Effector memory CD8-positive, alpha-beta T cell (primary cell): ENCODE results near the gene SLC39A13.

ENCODE experiments used
- ATAC-seq: fragments of 150-1000 bp; cut with Tn5 transposase; replicated peaks from 2 replicates; pipeline ENCODE4 v1.10.0; 2021; ENCODE audit warnings: mild to moderate bottlenecking, moderate library complexity
- DNase-seq, 3 experiments: peaks; one replicate each; pipeline ENCODE4 v3.0.0; 2021
- H3K27ac Mint-ChIP-seq, 2 donors: one replicate each; pipeline ENCODE4 v1.8.0; 2022; ENCODE audit warnings: mild to moderate bottlenecking in 2 of 2, mixed read lengths in 2 of 2, moderate library complexity in 2 of 2
- H3K27me3 Mint-ChIP-seq, 2 donors: one replicate each; pipeline ENCODE4 v1.8.0; 2022; ENCODE audit warnings: mixed read lengths in 2 of 2
- H3K36me3 Mint-ChIP-seq: one replicate; pipeline ENCODE4 v1.8.0; 2022; ENCODE audit warnings: mild to moderate bottlenecking, moderate library complexity, mixed read lengths; ENCODE audit not compliant: insufficient read depth
- H3K4me1 Mint-ChIP-seq, 2 donors: one replicate each; pipeline ENCODE4 v1.8.0; 2022; ENCODE audit warnings: low read depth in 2 of 2, mixed read lengths in 2 of 2
- H3K4me3 Mint-ChIP-seq, 2 donors: one replicate each; pipeline ENCODE4 v1.8.0; 2022; ENCODE audit warnings: mild to moderate bottlenecking in 2 of 2, mixed read lengths in 2 of 2, moderate library complexity in 2 of 2
- H3K9me3 Mint-ChIP-seq, 2 donors: one replicate each; pipeline ENCODE4 v1.8.0; 2022; ENCODE audit warnings: mixed read lengths in 2 of 2
- total RNA-seq, 9 experiments: gene quantifications; one replicate each; lab custom pipeline; 2026; lab: John Stamatoyannopoulos, UW

The SLC39A13 gene
- total RNA-seq, result 19.5 to 53.2 (median 26.8) reads per million in 9 experiments

GRCh38 chr11:47407746-47408590 is at the start of gene SLC39A13:
TSS of gene SLC39A13 (plus strand) at chr11:47408590. CDS start at chr11:47410095, 1,505 bp downstream.
- peaks cover 22 to 25% of the 10 kb centered on the region in 2 donors for H3K4me1 Mint-ChIP-seq
- H3K27me3 Mint-ChIP-seq, result no peaks in the 10 kb centered on the region
- DNase-seq (peak; percentile 90 to 93 (median 92)), ATAC-seq (peak; percentile 84)
- peak within 1 kb of the TSS; percentile 87 to 94 for H3K27ac Mint-ChIP-seq
- peaks cover 13% of the 10 kb centered on the region for H3K36me3 Mint-ChIP-seq
- no peaks in the 10 kb centered on the region for H3K9me3 Mint-ChIP-seq
- H3K4me3 Mint-ChIP-seq, result peak within 1 kb of the TSS; percentile 97 to 98

DNA sequence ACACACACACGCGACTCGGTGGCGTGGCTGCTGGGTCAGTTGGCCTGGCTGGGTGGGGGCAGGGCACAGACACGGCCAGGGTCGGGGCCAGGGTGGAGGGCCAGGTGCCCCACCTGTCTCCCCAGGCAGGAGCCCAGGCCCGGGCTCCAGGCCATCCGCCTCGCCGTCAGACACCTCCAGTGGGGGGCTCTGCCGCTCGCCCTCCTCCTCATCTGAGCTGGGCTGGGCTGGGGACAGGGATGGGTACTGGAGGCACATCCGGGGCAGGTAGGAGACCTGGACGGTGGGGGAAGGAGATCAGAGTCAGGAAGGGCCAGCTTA is 49.7 kb upstream of the SLC39A13 start:
- H3K36me3 Mint-ChIP-seq, result no peaks in the 10 kb centered on the region
- peaks cover 0 to 3% of the 10 kb centered on the region in 2 donors for H3K4me1 Mint-ChIP-seq
- no peak for ATAC-seq
- no peak overlapping the region for H3K27ac Mint-ChIP-seq
- no peak for DNase-seq
- H3K9me3 Mint-ChIP-seq, result no peaks in the 10 kb centered on the region
- H3K27me3 Mint-ChIP-seq, result no peaks in the 10 kb centered on the region
- H3K4me3 Mint-ChIP-seq, result no peak overlapping the region

GRCh38 chr11:47359162-47359561 is 49.2 kb upstream of the SLC39A13 start:
- Mint-ChIP-seq H3K4me3 (no peak overlapping the region), H3K27me3 (peaks cover 0 to 2% of the 10 kb centered on the region in 2 donors), H3K36me3 (no peaks in the 10 kb centered on the region), H3K9me3 (no peaks in the 10 kb centered on the region), H3K27ac (no peak overlapping the region), H3K4me1 (peaks cover 0 to 3% of the 10 kb centered on the region in 2 donors)
- ATAC-seq, result no peak
- DNase-seq, result no peak

DNA sequence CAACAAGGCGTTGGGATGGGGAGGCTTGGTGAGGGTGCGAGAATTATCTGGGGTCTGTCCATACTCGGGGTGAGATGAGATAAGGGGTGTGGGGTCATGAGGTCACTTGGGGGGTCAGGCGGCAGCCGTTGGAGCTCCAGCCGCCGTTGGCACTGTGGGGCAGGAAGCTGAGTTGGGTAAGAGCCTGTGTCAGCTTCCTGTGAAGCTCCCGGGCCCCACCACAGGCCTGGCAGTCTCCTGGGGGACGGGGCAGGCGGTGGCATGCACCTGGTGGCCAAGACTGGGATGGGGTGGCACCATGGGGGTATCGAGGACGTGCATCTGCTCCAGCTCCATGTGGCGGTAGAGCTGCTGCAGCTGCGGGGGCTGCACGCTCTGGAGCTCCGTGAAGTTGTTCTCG is 48.8 kb upstream of the SLC39A13 start:
- H3K4me1 Mint-ChIP-seq, result peaks cover 0 to 3% of the 10 kb centered on the region in 2 donors
- DNase-seq (no peak), ATAC-seq (peak; percentile 40)
- H3K36me3 Mint-ChIP-seq, result no peaks in the 10 kb centered on the region
- H3K4me3 Mint-ChIP-seq, result no peak overlapping the region
- no peaks in the 10 kb centered on the region for H3K9me3 Mint-ChIP-seq
- H3K27me3 Mint-ChIP-seq, result peaks cover 0 to 6% of the 10 kb centered on the region in 2 donors
- no peak overlapping the region for H3K27ac Mint-ChIP-seq

GRCh38 chr11:47360341-47360740 is 48.0 kb upstream of the SLC39A13 start:
- Mint-ChIP-seq H3K4me1 (peaks cover 0 to 3% of the 10 kb centered on the region in 2 donors), H3K9me3 (no peaks in the 10 kb centered on the region)

DNA sequence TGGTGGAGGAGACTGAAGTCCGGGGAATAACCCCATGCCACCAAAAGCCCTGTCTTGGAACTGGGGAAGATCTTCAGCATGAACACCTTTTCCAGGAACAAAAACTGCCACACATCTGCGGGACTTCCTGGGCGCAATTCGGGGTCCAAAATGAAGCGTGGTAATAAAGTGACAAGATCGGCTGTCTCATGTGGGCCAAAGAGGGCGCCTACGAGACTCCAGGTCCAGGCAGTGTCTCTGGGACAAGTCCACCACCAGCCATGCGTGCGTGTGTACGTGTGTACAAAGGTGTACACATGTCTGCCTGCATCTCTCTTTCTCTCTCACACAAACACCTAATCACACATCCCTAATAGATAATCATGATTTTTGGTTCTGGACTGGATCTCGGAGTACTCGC is 47.0 kb upstream of the SLC39A13 start:
- no peak overlapping the region for H3K27ac Mint-ChIP-seq

More at GRCh38 chr11:47360341-47360740, 48.0 kb upstream of the SLC39A13 start:
- H3K36me3 Mint-ChIP-seq, result no peaks in the 10 kb centered on the region
- peaks cover 0 to 9% of the 10 kb centered on the region in 2 donors for H3K27me3 Mint-ChIP-seq
- no peak overlapping the region for H3K27ac Mint-ChIP-seq
- DNase-seq (no peak), ATAC-seq (no peak)
- no peak overlapping the region for H3K4me3 Mint-ChIP-seq

DNA sequence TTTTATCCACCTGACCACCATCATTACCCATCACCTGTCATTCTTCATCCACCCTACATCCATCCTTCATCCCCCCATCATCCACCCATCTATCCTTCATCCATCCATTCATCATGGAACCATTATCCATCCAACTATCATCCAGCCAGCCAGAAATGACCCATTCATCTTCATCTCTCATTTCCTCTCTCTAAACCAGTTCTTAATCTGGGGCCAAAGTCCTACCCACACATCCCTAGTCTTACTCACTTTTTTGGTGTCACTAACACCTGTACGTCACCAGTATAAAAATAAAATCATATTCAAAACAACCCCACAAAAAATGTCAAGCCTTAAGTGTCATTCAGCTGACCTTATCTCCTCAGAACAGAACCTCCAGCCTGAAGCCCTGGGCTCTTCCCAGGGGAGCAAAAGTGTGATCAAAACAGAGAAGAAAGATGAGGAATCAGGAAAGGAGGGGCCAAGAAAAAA is 42.3 kb upstream of the SLC39A13 start:
- Mint-ChIP-seq H3K36me3 (no peaks in the 10 kb centered on the region), H3K27me3 (peaks cover 6 to 21% of the 10 kb centered on the region in 2 donors), H3K9me3 (no peaks in the 10 kb centered on the region), H3K4me1 (no peaks in the 10 kb centered on the region), H3K4me3 (no peak overlapping the region), H3K27ac (no peak overlapping the region)
- no peak for ATAC-seq
- DNase-seq, result no peak

More for the DNA sequence above, 47.0 kb upstream of the SLC39A13 start:
- no peaks in the 10 kb centered on the region for H3K36me3 Mint-ChIP-seq
- H3K9me3 Mint-ChIP-seq, result no peaks in the 10 kb centered on the region
- DNase-seq (no peak), ATAC-seq (no peak)
- no peak overlapping the region for H3K4me3 Mint-ChIP-seq
- H3K27me3 Mint-ChIP-seq, result peaks cover 6 to 20% of the 10 kb centered on the region in 2 donors
- peaks cover 0 to 3% of the 10 kb centered on the region in 2 donors for H3K4me1 Mint-ChIP-seq

GRCh38 chr11:47369676-47370075 is 38.7 kb upstream of the SLC39A13 start:
- Mint-ChIP-seq H3K36me3 (no peaks in the 10 kb centered on the region), H3K4me1 (no peaks in the 10 kb centered on the region), H3K27me3 (peaks cover 6 to 14% of the 10 kb centered on the region in 2 donors), H3K9me3 (no peaks in the 10 kb centered on the region), H3K27ac (peak overlapping the region in 1 of 2 donors; percentile 33), H3K4me3 (no peak overlapping the region)
- no peak for DNase-seq
- no peak for ATAC-seq

DNA sequence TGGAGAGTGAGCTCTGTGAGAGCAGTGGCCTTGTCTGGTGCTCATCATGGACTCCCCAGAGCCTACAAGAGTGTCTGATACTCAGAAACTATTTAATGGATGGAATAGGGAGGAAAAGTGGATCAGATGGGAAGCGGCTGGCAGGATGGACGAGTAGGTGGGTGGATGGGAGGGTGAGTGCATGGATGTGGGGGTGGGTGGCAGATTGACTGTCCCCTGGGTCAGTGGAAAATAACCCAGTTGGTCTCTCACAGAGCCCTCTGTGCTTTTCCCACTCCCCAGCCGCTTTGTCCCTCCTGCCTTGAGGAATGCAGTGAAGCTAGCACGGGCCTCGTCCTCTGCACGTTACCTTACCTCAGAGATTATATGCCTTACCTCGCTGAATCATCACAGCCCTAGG is 36.0 kb upstream of the SLC39A13 start:
- H3K27me3 Mint-ChIP-seq, result no peaks in the 10 kb centered on the region
- no peak overlapping the region for H3K4me3 Mint-ChIP-seq
- no peaks in the 10 kb centered on the region for H3K36me3 Mint-ChIP-seq
- H3K27ac Mint-ChIP-seq, result no peak overlapping the region
- no peaks in the 10 kb centered on the region for H3K9me3 Mint-ChIP-seq
- no peaks in the 10 kb centered on the region for H3K4me1 Mint-ChIP-seq
- DNase-seq (no peak), ATAC-seq (no peak)

GRCh38 chr11:47373876-47374719 is 34.3 kb upstream of the SLC39A13 start:
- peak; percentile 92 for ATAC-seq
- no peaks in the 10 kb centered on the region for H3K27me3 Mint-ChIP-seq
- H3K36me3 Mint-ChIP-seq, result no peaks in the 10 kb centered on the region
- no peak overlapping the region for H3K4me3 Mint-ChIP-seq
- peak overlapping the region in 1 of 2 donors; percentile 27 for H3K27ac Mint-ChIP-seq
- no peaks in the 10 kb centered on the region for H3K9me3 Mint-ChIP-seq
- peak; percentile 79 to 83 (median 83) for DNase-seq
- no peaks in the 10 kb centered on the region for H3K4me1 Mint-ChIP-seq

DNA sequence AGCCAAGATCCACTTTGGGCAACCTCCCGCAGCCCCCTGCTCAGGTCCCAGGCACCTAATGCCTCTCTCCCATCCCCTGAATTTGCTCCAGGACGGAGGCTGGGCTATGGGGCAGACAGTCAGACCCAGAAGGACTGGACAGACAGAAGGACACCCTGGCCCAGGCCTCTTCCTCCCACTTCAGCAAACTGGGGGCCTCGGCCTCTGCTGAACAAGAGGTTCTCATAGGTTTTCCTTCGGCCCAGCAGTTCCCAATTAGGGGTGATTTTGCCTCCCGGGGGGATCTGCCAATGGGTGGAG is 33.7 kb upstream of the SLC39A13 start:
- Mint-ChIP-seq H3K27me3 (no peaks in the 10 kb centered on the region), H3K9me3 (no peaks in the 10 kb centered on the region), H3K27ac (no peak overlapping the region), H3K4me1 (no peaks in the 10 kb centered on the region), H3K4me3 (no peak overlapping the region), H3K36me3 (no peaks in the 10 kb centered on the region)
- DNase-seq (no peak), ATAC-seq (no peak)

DNA sequence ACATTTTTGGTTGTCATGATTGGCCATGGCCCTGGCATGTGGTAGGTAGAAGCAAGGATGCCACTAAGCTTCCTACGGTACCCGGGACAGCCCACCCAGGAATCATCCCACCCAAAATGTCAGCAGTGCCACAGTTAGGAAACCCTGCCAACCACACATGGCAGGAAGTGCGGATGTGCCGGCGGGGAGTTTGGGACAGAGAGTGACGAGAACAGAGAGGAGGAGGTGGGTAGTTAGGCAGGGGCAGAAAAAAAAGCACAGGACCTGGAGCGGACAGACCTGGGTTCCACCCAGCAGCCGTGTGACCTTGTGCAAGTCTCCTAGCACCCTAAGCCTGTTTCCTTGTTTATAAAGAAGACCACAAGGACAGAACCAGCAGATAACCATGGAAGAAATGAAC is 33.4 kb upstream of the SLC39A13 start:
- Mint-ChIP-seq H3K9me3 (no peaks in the 10 kb centered on the region), H3K36me3 (no peaks in the 10 kb centered on the region), H3K4me3 (no peak overlapping the region), H3K27ac (no peak overlapping the region), H3K27me3 (no peaks in the 10 kb centered on the region), H3K4me1 (no peaks in the 10 kb centered on the region)
- ATAC-seq, result no peak
- DNase-seq, result no peak

DNA sequence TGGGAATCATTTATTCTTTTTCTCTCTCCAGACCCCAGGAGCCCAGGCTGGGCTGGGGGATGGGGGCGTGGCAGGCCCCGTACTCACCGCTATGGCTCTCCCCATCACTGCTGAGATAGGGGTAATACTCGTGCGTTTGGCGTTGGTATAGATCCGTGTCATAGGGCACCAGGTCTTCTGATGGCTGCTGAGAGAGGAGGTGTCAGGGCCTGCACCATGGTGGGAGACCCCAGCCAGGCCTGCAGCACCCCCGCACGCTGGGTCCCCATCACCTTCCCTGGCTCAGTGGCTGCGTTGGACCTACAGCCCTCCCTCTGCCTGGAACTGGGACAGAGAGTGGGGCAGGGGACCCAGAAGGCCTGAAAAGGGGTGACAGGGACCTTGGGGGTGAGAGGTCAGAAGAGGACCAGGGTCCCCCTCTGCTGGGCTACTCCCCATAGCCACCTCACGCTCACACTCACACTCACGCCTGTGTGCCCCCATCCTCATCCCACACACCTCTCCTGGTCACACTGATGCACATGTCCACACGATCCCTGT is 32.8 kb upstream of the SLC39A13 start:
- H3K36me3 Mint-ChIP-seq, result no peaks in the 10 kb centered on the region
- H3K4me1 Mint-ChIP-seq, result no peaks in the 10 kb centered on the region
- H3K9me3 Mint-ChIP-seq, result no peaks in the 10 kb centered on the region
- no peaks in the 10 kb centered on the region for H3K27me3 Mint-ChIP-seq
- no peak overlapping the region for H3K27ac Mint-ChIP-seq
- no peak overlapping the region for H3K4me3 Mint-ChIP-seq
- ATAC-seq (no peak), DNase-seq (no peak)
